ENCODE results near the gene ZW10.

Gene ZW10

DNA sequence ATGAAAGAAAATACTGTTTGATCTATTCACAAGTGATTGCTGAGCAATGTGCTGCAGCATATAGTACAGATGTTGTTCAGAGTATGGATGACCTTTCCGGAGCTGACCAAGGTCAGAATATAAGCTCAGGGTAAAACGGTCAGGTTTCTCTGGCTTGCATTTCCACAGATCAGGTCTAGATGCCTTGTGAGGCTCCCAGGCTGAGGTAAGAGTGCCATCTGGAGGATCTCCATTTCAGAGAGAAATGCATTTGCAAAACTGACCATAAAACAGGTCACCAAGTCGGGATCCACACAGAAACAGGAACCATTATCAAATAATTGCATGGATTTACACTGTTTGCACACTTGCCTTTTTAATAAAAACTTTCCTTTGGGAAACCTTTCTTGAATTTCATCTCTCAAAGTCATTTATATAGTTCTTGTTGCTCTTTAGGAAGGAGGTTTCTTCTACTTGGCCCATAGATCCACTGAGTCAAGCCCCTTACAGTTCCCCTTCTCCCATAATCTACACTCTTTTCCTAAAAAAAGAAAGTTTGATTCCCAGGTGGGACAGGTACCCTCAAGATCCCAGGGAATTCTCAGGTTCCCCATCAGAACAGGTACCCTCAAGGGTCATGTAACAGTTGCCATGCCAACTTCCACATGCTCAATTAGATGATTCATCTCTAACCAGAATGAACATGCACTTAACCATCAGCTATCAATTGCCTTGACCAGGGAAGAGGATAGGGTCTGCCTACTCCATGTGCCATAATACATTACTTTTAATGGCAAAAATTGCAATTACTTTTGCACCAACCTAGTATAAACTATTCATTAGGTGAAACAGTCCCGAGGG is 42.4 kb downstream of the ZW10 start:
- TF ChIP-seq, protein P1, sequence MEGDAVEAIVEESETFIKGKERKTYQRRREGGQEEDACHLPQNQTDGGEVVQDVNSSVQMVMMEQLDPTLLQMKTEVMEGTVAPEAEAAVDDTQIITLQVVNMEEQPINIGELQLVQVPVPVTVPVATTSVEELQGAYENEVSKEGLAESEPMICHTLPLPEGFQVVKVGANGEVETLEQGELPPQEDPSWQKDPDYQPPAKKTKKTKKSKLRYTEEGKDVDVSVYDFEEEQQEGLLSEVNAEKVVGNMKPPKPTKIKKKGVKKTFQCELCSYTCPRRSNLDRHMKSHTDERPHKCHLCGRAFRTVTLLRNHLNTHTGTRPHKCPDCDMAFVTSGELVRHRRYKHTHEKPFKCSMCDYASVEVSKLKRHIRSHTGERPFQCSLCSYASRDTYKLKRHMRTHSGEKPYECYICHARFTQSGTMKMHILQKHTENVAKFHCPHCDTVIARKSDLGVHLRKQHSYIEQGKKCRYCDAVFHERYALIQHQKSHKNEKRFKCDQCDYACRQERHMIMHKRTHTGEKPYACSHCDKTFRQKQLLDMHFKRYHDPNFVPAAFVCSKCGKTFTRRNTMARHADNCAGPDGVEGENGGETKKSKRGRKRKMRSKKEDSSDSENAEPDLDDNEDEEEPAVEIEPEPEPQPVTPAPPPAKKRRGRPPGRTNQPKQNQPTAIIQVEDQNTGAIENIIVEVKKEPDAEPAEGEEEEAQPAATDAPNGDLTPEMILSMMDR (IDR thresholded peaks at IDR 0.05; ENCODE audit: control extremely low read depth, extremely low read depth, low read depth, missing control alignments), result peak; percentile 49
- POLR2A ChIA-PET, result no interaction called here
- DNase-seq (ENCODE audit: extremely low spot score), result no peak
- CTCF ChIA-PET, result interaction anchor here (0.9 to 6.1 kb wide), 12 partner anchors 8 to 425 kb away, joined by 3 to 24 read pairs (median 4); no protein-coding TSS in a partner anchor

DNA sequence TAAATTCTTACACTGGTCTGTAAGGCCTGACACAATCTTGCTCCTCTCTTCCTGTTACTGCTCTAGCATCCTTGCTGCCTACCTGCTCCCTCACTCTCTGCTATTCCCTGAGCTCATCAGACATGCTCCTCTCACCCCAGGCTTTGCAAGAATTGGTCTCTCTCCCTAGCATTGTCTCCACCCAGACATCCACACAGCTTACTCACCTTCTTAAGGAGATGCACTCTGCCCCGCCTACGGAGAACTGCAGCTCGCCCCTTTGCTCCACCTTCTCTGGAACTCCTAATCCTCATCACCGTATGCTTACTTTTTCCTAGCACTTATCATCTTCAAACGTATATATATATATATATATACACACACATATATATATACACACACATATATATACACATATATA is 44.0 kb downstream of the ZW10 start:
- no peak for DNase-seq (ENCODE audit: extremely low spot score)

DNA sequence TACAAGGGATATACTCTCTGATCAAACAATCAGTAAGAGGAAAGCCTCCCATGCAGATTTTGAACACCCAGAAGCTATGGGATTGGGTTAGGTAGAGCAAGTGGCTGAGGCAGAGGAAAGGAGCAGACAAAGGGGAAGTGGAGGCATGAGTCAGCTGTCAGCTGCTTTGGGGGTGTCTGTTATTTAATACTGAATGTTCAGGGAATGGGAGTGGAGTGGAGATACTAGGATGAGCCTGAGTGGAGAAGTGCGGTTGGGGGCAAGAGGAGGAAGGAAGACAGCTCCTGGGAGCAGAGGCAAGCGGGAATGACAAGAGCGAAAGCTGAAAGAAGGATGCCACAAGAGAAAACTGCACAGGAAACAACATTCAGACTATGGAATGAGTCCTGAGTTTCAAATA is 44.7 kb downstream of the ZW10 start:
- POLR2A ChIA-PET, result no interaction called here
- CTCF ChIA-PET, result interaction anchor here (1.0 to 6.1 kb wide), 9 partner anchors 11 to 422 kb away, joined by 3 to 24 read pairs (median 4); no protein-coding TSS in a partner anchor

More for the DNA sequence above, 44.0 kb downstream of the ZW10 start:
- CTCF ChIA-PET, result interaction anchor here (1.0 to 6.1 kb wide), 10 partner anchors 9 to 423 kb away, joined by 3 to 24 read pairs (median 4); no protein-coding TSS in a partner anchor
- POLR2A ChIA-PET, result no interaction called here
- TF ChIP-seq, protein P1 (IDR thresholded peaks at IDR 0.05; ENCODE audit: control extremely low read depth, extremely low read depth, low read depth, missing control alignments), result no peak

DNA sequence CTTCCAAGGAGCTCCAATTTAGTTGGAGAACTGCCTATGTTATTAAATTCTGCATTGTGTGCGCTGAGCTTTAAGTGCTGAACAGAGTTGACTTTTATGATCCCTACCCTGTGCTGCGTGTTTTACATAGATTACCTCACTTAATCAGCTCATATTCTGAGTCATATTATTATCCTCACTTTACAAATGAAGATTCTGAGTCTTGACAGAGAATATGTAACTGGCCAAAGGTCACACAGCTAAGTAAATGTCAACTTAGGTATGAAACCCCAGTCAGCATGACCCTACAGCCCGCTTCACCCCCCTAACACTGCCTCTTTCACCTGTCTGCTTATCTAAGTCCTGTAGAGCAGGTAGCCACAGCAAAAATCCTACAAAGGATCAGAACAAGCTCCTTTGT is 47.6 kb downstream of the ZW10 start:
- DNase-seq (ENCODE audit: extremely low spot score), result no peak
- ChIA-PET CTCF (interaction anchor here (0.8 to 1.1 kb wide), 4 partner anchors 19 to 194 kb away, joined by 3 read pairs; partner anchors contain the start of gene ZW10), POLR2A (no interaction called here)
- TF ChIP-seq, protein P1 (IDR thresholded peaks at IDR 0.05; ENCODE audit: control extremely low read depth, extremely low read depth, low read depth, missing control alignments), result no peak

More for the DNA sequence above, 44.7 kb downstream of the ZW10 start:
- no peak for DNase-seq (ENCODE audit: extremely low spot score)
- TF ChIP-seq, protein P1 (IDR thresholded peaks at IDR 0.05; ENCODE audit: control extremely low read depth, extremely low read depth, low read depth, missing control alignments), result no peak

DNA sequence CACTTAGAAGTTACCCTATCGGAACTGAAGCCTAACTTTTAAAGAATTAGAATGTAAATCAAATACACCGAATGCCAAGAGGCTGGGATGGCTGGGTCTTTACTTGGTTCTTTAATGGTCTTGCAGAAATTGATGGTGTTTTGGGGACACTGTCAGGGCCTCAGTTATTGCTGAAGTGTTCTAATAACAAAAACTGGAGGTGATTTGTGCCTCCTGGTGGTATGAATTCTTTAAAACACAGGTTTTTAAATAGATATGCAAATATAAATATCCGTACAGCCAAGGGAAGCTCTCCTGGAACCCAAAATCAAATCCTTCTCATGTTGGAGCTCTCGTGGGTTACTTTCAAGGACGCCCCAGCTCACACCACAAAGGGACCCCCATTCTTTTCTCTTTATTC is 48.1 kb downstream of the ZW10 start:
- DNase-seq (ENCODE audit: extremely low spot score), result no peak
- TF ChIP-seq, protein P1 (IDR thresholded peaks at IDR 0.05; ENCODE audit: control extremely low read depth, extremely low read depth, low read depth, missing control alignments), result no peak
- ChIA-PET POLR2A (no interaction called here), CTCF (interaction anchor here (0.8 to 1.1 kb wide), 4 partner anchors 19 to 194 kb away, joined by 3 read pairs; partner anchors contain the start of gene ZW10)

DNA sequence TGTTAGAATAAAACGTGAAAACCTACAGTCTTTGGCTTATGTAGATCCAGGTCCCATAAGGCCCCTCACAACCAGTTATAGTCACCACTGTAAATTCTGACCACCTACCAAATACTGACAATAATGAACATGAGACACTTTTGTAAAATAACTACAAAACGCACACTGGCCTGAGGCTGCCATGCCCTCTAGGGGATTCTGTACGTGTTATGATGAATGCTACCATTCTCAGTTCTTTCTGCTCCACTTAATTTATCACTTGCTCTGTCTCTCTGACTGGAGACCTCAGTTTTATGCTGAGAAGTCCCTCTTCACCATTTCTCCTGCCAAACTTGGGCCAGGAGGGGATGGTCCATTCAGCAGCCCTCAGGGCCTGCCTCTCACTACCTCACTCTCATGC is 48.7 kb downstream of the ZW10 start:
- DNase-seq (ENCODE audit: extremely low spot score), result no peak
- ChIA-PET POLR2A (no interaction called here), CTCF (no interaction called here)
- TF ChIP-seq, protein P1 (IDR thresholded peaks at IDR 0.05; ENCODE audit: control extremely low read depth, extremely low read depth, low read depth, missing control alignments), result no peak

Data from GM10248 (cell line).